Measurements from ENCODE around the gene ANKRD36C.
"Not testable (repeated sequence)": the region's sequence is repeated elsewhere in the genome, so short reads cannot be mapped to it uniquely, and the experiment has no call there.

- not testable (repeated sequence) for TF ChIP-seq POLR2A, SPI1, POLR2AphosphoS5, TAF1, POU2F2 (IDR thresholded peaks at IDR 0.05; ENCODE audit: low read depth, low read length)
These were observed 36.2 kb upstream of the ANKRD36C start for GRCh38 chr2:96027725-96028325.
